ENCODE data around the gene NHLRC4. TPM values are rescaled to one million over a fixed set of nuclear protein-coding genes. Genes with fewer than 3 reads are reported as not detected.

NHLRC4 gene
- total and polyA plus RNA-seq, 2 of the 13 experiments (the other 11 are each of a cell fraction or from before 2014, with no cell fraction given): 0.40 to 0.59 TPM

DNA sequence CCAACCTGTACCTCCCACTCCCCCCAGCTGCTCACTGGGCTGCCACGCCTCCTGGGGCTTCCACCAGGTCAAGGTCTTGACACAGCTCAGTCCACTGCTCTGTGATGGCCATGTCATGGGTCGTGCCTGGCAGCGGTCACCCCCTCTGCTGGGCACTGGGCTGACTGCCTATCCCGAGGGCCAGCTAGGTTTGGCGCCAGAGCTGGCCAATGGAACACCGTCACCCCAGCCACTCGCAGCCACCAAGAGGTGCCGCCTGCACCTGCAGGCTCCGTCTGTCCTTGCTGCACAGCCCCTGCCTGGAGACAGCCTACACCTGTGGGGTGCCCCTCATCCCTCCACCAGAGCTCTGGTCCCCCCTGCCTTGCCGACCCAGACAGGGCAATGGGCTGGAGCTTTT is 18.5 kb downstream of the NHLRC4 start (continued):
- TF ChIP-seq, protein P1, sequence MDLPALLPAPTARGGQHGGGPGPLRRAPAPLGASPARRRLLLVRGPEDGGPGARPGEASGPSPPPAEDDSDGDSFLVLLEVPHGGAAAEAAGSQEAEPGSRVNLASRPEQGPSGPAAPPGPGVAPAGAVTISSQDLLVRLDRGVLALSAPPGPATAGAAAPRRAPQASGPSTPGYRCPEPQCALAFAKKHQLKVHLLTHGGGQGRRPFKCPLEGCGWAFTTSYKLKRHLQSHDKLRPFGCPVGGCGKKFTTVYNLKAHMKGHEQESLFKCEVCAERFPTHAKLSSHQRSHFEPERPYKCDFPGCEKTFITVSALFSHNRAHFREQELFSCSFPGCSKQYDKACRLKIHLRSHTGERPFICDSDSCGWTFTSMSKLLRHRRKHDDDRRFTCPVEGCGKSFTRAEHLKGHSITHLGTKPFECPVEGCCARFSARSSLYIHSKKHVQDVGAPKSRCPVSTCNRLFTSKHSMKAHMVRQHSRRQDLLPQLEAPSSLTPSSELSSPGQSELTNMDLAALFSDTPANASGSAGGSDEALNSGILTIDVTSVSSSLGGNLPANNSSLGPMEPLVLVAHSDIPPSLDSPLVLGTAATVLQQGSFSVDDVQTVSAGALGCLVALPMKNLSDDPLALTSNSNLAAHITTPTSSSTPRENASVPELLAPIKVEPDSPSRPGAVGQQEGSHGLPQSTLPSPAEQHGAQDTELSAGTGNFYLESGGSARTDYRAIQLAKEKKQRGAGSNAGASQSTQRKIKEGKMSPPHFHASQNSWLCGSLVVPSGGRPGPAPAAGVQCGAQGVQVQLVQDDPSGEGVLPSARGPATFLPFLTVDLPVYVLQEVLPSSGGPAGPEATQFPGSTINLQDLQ (CRISPR knock-in tag; IDR thresholded peaks at IDR 0.05): no peak
- TF ChIP-seq MYC (CRISPR knock-in tag; IDR thresholded peaks at IDR 0.05; ENCODE audit: borderline replicate concordance): peak; percentile 36; the same call in 1 of the 2 replicates
- no peak for TF ChIP-seq NCOA2 (CRISPR knock-in tag; IDR thresholded peaks at IDR 0.05)
- no peak for TF ChIP-seq ZNF782 (CRISPR knock-in tag; IDR thresholded peaks at IDR 0.05; ENCODE audit: borderline replicate concordance)
- TF ChIP-seq ZNF589 (CRISPR knock-in tag; conservative IDR thresholded peaks at IDR 0.05): no peak
- peak; percentile 55; the same call in 1 of the 2 replicates for TF ChIP-seq RXRA (CRISPR knock-in tag; IDR thresholded peaks at IDR 0.05)
- no peak for TF ChIP-seq ZNF232 (CRISPR knock-in tag; IDR thresholded peaks at IDR 0.05; ENCODE audit: borderline replicate concordance)
- no peak for TF ChIP-seq ZNF878 (CRISPR knock-in tag; IDR thresholded peaks at IDR 0.05)
- no peak for TF ChIP-seq ZNF670 (CRISPR knock-in tag; IDR thresholded peaks at IDR 0.05; ENCODE audit: borderline replicate concordance)
- TF ChIP-seq, protein P2, sequence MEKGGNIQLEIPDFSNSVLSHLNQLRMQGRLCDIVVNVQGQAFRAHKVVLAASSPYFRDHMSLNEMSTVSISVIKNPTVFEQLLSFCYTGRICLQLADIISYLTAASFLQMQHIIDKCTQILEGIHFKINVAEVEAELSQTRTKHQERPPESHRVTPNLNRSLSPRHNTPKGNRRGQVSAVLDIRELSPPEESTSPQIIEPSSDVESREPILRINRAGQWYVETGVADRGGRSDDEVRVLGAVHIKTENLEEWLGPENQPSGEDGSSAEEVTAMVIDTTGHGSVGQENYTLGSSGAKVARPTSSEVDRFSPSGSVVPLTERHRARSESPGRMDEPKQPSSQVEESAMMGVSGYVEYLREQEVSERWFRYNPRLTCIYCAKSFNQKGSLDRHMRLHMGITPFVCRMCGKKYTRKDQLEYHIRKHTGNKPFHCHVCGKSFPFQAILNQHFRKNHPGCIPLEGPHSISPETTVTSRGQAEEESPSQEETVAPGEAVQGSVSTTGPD (CRISPR knock-in tag; IDR thresholded peaks at IDR 0.05): no peak
- no peak for TF ChIP-seq ZNF549 (CRISPR knock-in tag; IDR thresholded peaks at IDR 0.05)
- TF ChIP-seq ZNF709 (CRISPR knock-in tag; IDR thresholded peaks at IDR 0.05): no peak
- no peak for TF ChIP-seq SRF (IDR thresholded peaks at IDR 0.05; ENCODE audit: low read depth, low read length)
- TF ChIP-seq, protein P3, sequence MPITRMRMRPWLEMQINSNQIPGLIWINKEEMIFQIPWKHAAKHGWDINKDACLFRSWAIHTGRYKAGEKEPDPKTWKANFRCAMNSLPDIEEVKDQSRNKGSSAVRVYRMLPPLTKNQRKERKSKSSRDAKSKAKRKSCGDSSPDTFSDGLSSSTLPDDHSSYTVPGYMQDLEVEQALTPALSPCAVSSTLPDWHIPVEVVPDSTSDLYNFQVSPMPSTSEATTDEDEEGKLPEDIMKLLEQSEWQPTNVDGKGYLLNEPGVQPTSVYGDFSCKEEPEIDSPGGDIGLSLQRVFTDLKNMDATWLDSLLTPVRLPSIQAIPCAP (CRISPR knock-in tag; IDR thresholded peaks at IDR 0.05; ENCODE audit: low read depth): no peak
- peak; percentile 87; the same call in 1 of the 2 replicates for TF ChIP-seq AKAP8 (CRISPR knock-in tag; IDR thresholded peaks at IDR 0.05)
- TF ChIP-seq SALL1 (CRISPR knock-in tag; IDR thresholded peaks at IDR 0.05): no peak
- TF ChIP-seq ZFP36L2 (CRISPR knock-in tag; IDR thresholded peaks at IDR 0.05): no peak
- TF ChIP-seq, protein P4, sequence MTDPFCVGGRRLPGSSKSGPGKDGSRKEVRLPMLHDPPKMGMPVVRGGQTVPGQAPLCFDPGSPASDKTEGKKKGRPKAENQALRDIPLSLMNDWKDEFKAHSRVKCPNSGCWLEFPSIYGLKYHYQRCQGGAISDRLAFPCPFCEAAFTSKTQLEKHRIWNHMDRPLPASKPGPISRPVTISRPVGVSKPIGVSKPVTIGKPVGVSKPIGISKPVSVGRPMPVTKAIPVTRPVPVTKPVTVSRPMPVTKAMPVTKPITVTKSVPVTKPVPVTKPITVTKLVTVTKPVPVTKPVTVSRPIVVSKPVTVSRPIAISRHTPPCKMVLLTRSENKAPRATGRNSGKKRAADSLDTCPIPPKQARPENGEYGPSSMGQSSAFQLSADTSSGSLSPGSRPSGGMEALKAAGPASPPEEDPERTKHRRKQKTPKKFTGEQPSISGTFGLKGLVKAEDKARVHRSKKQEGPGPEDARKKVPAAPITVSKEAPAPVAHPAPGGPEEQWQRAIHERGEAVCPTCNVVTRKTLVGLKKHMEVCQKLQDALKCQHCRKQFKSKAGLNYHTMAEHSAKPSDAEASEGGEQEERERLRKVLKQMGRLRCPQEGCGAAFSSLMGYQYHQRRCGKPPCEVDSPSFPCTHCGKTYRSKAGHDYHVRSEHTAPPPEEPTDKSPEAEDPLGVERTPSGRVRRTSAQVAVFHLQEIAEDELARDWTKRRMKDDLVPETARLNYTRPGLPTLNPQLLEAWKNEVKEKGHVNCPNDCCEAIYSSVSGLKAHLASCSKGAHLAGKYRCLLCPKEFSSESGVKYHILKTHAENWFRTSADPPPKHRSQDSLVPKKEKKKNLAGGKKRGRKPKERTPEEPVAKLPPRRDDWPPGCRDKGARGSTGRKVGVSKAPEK (CRISPR knock-in tag; IDR thresholded peaks at IDR 0.05; ENCODE audit: borderline replicate concordance): no peak
- no peak for TF ChIP-seq ARNT (IDR thresholded peaks at IDR 0.05)
- TF ChIP-seq, protein P5, sequence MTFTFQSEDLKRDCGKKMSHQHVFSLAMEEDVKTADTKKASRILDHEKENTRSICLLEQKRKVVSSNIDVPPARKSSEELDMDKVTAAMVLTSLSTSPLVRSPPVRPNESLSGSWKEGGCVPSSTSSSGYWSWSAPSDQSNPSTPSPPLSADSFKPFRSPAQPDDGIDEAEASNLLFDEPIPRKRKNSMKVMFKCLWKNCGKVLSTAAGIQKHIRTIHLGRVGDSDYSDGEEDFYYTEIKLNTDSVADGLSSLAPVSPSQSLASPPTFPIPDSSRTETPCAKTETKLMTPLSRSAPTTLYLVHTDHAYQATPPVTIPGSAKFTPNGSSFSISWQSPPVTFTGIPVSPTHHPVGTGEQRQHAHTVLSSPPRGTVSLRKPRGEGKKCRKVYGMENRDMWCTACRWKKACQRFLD (CRISPR knock-in tag; IDR thresholded peaks at IDR 0.05; ENCODE audit: borderline replicate concordance): no peak
- TF ChIP-seq SOX5 (CRISPR knock-in tag; IDR thresholded peaks at IDR 0.05; ENCODE audit: borderline replicate concordance): no peak
- no peak for TF ChIP-seq FOSL2 (CRISPR knock-in tag; IDR thresholded peaks at IDR 0.05)
